Measurements from ENCODE around the gene LHFPL3. TPM values are rescaled to one million over a fixed set of nuclear protein-coding genes. Genes with fewer than 3 reads are reported as not detected.

LHFPL3 gene
- total and polyA plus RNA-seq, 2 of the 13 experiments (the other 11 are each of a cell fraction or from before 2014, with no cell fraction given) = not detected

DNA sequence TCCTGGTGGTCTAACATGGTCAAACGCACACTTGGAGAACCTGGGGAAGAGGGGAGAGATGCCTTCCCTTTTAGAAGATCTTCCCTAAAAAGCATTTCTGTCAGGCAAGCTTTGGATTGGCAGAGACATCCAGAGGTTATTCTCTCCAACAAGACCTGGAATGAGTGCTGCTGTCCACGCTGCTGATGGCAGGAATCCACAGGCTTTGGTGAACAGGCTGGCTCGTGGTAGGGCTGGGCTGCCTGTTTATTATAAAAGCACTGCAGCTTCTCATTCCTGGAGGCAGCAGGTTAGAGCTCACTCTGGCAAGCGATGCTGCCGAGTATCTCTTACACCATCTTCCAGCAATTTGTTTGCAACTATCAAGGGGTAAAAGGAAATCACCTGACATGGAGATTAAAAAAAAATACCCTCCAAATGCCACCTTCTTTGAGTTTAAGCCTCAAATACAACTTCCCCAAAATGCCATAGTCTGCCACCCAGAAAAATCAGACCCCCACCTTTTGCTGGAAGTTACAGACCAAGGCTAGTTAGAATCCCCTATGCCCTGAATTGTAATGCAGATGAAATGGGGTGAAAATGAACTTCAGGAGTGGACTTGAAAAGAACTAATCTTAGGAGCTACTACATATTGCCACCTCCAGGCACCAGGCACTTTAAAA, 533.5 kb downstream of the LHFPL3 start (continued):
- TF ChIP-seq, protein P1, sequence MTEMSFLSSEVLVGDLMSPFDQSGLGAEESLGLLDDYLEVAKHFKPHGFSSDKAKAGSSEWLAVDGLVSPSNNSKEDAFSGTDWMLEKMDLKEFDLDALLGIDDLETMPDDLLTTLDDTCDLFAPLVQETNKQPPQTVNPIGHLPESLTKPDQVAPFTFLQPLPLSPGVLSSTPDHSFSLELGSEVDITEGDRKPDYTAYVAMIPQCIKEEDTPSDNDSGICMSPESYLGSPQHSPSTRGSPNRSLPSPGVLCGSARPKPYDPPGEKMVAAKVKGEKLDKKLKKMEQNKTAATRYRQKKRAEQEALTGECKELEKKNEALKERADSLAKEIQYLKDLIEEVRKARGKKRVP (CRISPR knock-in tag; IDR thresholded peaks at IDR 0.05) = no peak
- TF ChIP-seq ERF (CRISPR knock-in tag; IDR thresholded peaks at IDR 0.05) = no peak
- TF ChIP-seq NFIB (CRISPR knock-in tag; IDR thresholded peaks at IDR 0.05; ENCODE audit: borderline replicate concordance) = no peak
- TF ChIP-seq, protein P2, sequence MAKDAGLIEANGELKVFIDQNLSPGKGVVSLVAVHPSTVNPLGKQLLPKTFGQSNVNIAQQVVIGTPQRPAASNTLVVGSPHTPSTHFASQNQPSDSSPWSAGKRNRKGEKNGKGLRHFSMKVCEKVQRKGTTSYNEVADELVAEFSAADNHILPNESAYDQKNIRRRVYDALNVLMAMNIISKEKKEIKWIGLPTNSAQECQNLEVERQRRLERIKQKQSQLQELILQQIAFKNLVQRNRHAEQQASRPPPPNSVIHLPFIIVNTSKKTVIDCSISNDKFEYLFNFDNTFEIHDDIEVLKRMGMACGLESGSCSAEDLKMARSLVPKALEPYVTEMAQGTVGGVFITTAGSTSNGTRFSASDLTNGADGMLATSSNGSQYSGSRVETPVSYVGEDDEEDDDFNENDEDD (CRISPR knock-in tag; IDR thresholded peaks at IDR 0.05; ENCODE audit: borderline replicate concordance) = no peak
- no peak for TF ChIP-seq ZNF326 (CRISPR knock-in tag; IDR thresholded peaks at IDR 0.05; ENCODE audit: borderline replicate concordance)
- no peak for TF ChIP-seq STAT5B (CRISPR knock-in tag; IDR thresholded peaks at IDR 0.05)
- TF ChIP-seq, protein P3, sequence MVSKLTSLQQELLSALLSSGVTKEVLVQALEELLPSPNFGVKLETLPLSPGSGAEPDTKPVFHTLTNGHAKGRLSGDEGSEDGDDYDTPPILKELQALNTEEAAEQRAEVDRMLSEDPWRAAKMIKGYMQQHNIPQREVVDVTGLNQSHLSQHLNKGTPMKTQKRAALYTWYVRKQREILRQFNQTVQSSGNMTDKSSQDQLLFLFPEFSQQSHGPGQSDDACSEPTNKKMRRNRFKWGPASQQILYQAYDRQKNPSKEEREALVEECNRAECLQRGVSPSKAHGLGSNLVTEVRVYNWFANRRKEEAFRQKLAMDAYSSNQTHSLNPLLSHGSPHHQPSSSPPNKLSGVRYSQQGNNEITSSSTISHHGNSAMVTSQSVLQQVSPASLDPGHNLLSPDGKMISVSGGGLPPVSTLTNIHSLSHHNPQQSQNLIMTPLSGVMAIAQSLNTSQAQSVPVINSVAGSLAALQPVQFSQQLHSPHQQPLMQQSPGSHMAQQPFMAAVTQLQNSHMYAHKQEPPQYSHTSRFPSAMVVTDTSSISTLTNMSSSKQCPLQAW (CRISPR knock-in tag; IDR thresholded peaks at IDR 0.05) = no peak

DNA sequence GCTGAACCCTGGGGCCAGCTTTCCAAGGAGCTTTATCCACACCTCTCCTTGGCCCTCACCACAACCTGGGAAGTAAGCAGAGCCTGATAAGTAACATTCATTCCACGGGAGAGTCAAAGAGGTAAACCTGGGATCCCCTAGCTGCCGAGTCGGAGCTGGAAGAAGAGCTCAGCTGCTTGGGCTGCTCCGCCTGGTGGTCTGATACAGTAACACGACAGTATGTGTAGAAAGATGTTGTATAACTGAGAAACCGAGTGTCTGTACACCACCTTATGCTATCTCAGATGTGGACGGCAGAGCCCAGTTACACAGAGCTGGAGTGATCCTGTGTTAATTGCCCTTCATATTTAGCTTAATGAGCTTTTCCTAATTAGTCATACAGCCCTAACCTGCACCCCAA, 534.3 kb downstream of the LHFPL3 start:
- ATAC-seq (peak; percentile 94), DNase-seq (ENCODE audit: low spot score) (peak; percentile 35), FAIRE-seq (peak; percentile 32)
- ChIA-PET CTCF (ENCODE audit: low intra/inter-chr PET ratio, low total read pairs) (no interaction called here), POLR2A (no interaction called here)
- Histone ChIP-seq H3K9ac (ENCODE audit: insufficient read depth, low read depth, low read length) (no peak overlapping the region), H3K4me2 (ENCODE audit: low read depth, low read length) (no peak overlapping the region), H4K20me1 (ENCODE audit: insufficient read depth, low read length) (no peaks in the 10 kb centered on the region), H3K4me3 (replicated peaks in 1 of 3; ENCODE audit: insufficient read depth in 1 of 3, low read depth in 2 of 3, low read length in 3 of 3) (no peak overlapping the region), H3K79me2 (ENCODE audit: insufficient read depth, low read length) (no peaks in the 10 kb centered on the region), H3K36me3 (replicated peaks in 1 of 2; ENCODE audit: control insufficient read depth in 1 of 2, insufficient read depth in 2 of 2, low read length in 2 of 2) (no peaks in the 10 kb centered on the region), H3K9me3 (ENCODE audit: low read length) (0 out of 2 replicates have a peak, but pooled peaks cover 6% of the 10 kb centered on the region), H3K27ac (ENCODE audit: extremely low read length, insufficient read depth, low read length) (no peak overlapping the region), H2AFZ (ENCODE audit: low read length) (no peak overlapping the region), H3K27me3 (ENCODE audit: control insufficient read depth in 1 of 2, insufficient read depth in 2 of 2, low read length in 2 of 2) (peaks cover 0 to 11% of the 10 kb centered on the region in 2 experiments; a peak in 2 of 5 replicates), H3K4me1 (ENCODE audit: insufficient read depth, low read length) (no peaks in the 10 kb centered on the region)
- 2% methylated on average over 7 of the region's 7 CpGs for WGBS (ENCODE audit: low lambda C conversion rate)
- intact Hi-C loops (cut with micrococcal nuclease; ENCODE audit: unreplicated experiment) (loop anchor here (5.0 kb wide), 1 partner anchor 520 kb away; no protein-coding TSS in a partner anchor), in situ Hi-C loops (cut with HindIII; ENCODE audit: extremely low pct_ligation_motif_present, low pct_unique_long_range_greater_than_20kb) (no loop called here)
- no TSS peak for BruUV-seq (replicated peaks)
- TF ChIP-seq SMC3 (IDR thresholded peaks at IDR 0.05; ENCODE audit: low read length) (peak; percentile 54; the same call in 1 of the 2 replicates), ZNF432 (CRISPR knock-in tag; IDR thresholded peaks at IDR 0.05; ENCODE audit: borderline replicate concordance) (no peak), ZNF616 (CRISPR knock-in tag; IDR thresholded peaks at IDR 0.05; ENCODE audit: low read depth) (no peak), RXRB (CRISPR knock-in tag; IDR thresholded peaks at IDR 0.05; ENCODE audit: borderline replicate concordance) (no peak), ZSCAN25 (CRISPR knock-in tag; IDR thresholded peaks at IDR 0.05) (0 out of 2 replicates have a peak, but pooled peaks have one; percentile 44), STAG1 (CRISPR knock-in tag; IDR thresholded peaks at IDR 0.05) (peak; percentile 26; the same call in 1 of the 2 replicates), GATAD2A (CRISPR knock-in tag; IDR thresholded peaks at IDR 0.05) (no peak)
- TF ChIP-seq, protein P4, sequence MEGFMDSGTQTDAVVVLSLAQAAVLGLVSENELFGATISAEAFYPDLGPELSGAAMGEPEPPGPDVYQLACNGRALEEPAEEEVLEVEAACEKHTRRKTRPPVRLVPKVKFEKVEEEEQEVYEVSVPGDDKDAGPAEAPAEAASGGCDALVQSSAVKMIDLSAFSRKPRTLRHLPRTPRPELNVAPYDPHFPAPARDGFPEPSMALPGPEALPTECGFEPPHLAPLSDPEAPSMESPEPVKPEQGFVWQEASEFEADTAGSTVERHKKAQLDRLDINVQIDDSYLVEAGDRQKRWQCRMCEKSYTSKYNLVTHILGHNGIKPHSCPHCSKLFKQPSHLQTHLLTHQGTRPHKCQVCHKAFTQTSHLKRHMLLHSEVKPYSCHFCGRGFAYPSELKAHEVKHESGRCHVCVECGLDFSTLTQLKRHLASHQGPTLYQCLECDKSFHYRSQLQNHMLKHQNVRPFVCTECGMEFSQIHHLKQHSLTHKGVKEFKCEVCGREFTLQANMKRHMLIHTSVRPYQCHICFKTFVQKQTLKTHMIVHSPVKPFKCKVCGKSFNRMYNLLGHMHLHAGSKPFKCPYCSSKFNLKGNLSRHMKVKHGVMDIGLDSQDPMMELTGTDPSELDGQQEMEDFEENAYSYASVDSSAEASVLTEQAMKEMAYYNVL (CRISPR knock-in tag; IDR thresholded peaks at IDR 0.05; ENCODE audit: borderline replicate concordance) = no peak
- TF ChIP-seq, protein P5, sequence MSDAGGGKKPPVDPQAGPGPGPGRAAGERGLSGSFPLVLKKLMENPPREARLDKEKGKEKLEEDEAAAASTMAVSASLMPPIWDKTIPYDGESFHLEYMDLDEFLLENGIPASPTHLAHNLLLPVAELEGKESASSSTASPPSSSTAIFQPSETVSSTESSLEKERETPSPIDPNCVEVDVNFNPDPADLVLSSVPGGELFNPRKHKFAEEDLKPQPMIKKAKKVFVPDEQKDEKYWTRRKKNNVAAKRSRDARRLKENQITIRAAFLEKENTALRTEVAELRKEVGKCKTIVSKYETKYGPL (CRISPR knock-in tag; IDR thresholded peaks at IDR 0.05) = peak; percentile 78; the same call in 1 of the 2 replicates
